Measurements from ENCODE around the gene ARSK.

Gene ARSK

DNA sequence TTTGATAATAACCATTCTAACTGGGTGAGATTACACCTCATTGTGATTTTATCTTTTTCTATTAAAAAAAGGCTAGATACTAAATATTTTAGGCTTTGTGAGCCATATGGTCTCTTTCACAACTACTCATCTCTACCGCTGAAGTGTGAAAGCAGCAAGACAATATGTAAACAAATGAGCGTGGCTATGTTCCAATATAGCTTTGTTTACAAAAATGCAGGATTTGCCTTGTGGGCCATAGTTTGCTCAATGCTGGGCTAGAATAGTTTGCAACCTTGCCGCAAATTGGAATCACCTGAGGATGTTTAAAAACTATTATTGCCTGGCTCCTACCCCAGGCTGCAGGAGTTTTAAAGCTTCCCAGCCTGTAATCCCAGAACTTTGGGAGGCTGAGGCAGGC is 54.8 kb downstream of the ARSK start:
- Mint-ChIP-seq H3K36me3 (ENCODE audit: low read depth) (peaks cover 12% of the 10 kb centered on the region), H3K27me3 (ENCODE audit: low read depth, poor library complexity) (peaks cover 8% of the 10 kb centered on the region), H3K27ac (no peak overlapping the region), H3K9me3 (peaks cover 22% of the 10 kb centered on the region), H3K4me3 (no peak overlapping the region), H3K4me1 (no peaks in the 10 kb centered on the region)
- DNase-seq: no peak
- TF ChIP-seq, protein P1, sequence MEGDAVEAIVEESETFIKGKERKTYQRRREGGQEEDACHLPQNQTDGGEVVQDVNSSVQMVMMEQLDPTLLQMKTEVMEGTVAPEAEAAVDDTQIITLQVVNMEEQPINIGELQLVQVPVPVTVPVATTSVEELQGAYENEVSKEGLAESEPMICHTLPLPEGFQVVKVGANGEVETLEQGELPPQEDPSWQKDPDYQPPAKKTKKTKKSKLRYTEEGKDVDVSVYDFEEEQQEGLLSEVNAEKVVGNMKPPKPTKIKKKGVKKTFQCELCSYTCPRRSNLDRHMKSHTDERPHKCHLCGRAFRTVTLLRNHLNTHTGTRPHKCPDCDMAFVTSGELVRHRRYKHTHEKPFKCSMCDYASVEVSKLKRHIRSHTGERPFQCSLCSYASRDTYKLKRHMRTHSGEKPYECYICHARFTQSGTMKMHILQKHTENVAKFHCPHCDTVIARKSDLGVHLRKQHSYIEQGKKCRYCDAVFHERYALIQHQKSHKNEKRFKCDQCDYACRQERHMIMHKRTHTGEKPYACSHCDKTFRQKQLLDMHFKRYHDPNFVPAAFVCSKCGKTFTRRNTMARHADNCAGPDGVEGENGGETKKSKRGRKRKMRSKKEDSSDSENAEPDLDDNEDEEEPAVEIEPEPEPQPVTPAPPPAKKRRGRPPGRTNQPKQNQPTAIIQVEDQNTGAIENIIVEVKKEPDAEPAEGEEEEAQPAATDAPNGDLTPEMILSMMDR (IDR thresholded peaks at IDR 0.05): no peak

DNA sequence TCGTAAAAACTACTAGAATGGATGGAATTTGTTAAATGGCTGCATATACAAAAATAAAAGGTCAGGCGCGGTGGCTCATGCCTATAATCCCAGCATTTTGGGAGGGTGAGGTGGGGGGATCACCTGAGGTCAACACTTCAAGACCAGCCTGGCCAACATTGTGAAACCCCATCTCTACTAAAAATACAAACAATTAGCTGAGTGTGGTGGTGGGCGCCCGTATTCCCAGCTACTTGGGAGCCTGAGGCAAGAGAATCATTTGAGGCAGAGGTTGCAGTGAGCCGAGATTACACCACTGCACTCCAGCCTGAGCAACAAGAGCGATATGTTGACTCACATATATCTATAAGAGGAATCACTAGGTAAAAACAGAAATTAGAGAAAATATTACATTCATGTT is 55.6 kb downstream of the ARSK start:
- H3K27ac Mint-ChIP-seq: no peak overlapping the region
- H3K27me3 Mint-ChIP-seq (ENCODE audit: low read depth, poor library complexity): peaks cover 8% of the 10 kb centered on the region
- peaks cover 22% of the 10 kb centered on the region for H3K9me3 Mint-ChIP-seq
- TF ChIP-seq, protein P1 (IDR thresholded peaks at IDR 0.05): no peak
- peaks cover 8% of the 10 kb centered on the region for H3K36me3 Mint-ChIP-seq (ENCODE audit: low read depth)
- DNase-seq: no peak
- no peak overlapping the region for H3K4me3 Mint-ChIP-seq
- no peaks in the 10 kb centered on the region for H3K4me1 Mint-ChIP-seq

DNA sequence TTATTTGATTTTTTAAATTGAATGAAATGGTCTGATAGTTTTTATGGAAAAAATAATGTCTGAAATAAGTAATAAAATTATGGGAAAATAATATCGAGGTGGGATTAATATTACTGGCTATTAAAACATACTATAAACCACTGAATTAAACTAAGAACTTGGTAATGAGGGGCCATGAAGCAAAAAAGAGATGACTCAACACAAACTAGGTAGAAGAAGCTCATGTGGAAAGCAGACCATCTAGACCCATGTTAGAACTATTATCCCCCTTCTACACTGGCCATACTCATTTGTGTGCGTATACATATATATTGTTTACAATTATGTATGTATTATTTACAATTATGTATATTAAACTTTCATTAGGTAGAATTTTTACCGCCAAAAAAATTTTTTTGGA is 56.5 kb downstream of the ARSK start:
- peaks cover 9% of the 10 kb centered on the region for H3K27me3 Mint-ChIP-seq (ENCODE audit: low read depth, poor library complexity)
- DNase-seq: no peak
- peaks cover 22% of the 10 kb centered on the region for H3K9me3 Mint-ChIP-seq
- no peaks in the 10 kb centered on the region for H3K4me1 Mint-ChIP-seq
- peaks cover 7% of the 10 kb centered on the region for H3K36me3 Mint-ChIP-seq (ENCODE audit: low read depth)
- no peak overlapping the region for H3K27ac Mint-ChIP-seq
- no peak overlapping the region for H3K4me3 Mint-ChIP-seq
- TF ChIP-seq, protein P1 (IDR thresholded peaks at IDR 0.05): no peak

DNA sequence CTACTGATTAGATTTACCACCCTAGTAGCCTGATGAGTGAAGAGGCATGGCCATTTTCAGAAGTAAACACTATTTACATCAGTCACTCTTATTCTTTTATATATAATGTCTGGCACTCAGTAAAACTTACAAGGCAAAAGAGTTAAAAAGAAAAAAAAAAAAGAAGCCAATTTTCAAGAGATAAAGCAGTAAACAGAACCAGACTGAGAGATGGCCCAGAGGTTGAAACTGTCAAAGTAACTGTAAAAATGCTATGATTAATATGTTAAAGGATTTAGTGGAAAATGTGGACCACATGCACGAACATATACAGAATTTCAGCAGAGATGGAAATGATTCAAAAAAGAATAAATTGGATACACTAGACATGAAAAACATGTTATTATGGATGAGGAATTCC is 58.6 kb downstream of the ARSK start:
- no peaks in the 10 kb centered on the region for H3K4me1 Mint-ChIP-seq
- DNase-seq: no peak
- peaks cover 25% of the 10 kb centered on the region for H3K9me3 Mint-ChIP-seq
- no peak overlapping the region for H3K27ac Mint-ChIP-seq
- peaks cover 7% of the 10 kb centered on the region for H3K36me3 Mint-ChIP-seq (ENCODE audit: low read depth)
- TF ChIP-seq, protein P1 (IDR thresholded peaks at IDR 0.05): no peak
- peaks cover 30% of the 10 kb centered on the region for H3K27me3 Mint-ChIP-seq (ENCODE audit: low read depth, poor library complexity)
- H3K4me3 Mint-ChIP-seq: no peak overlapping the region

DNA sequence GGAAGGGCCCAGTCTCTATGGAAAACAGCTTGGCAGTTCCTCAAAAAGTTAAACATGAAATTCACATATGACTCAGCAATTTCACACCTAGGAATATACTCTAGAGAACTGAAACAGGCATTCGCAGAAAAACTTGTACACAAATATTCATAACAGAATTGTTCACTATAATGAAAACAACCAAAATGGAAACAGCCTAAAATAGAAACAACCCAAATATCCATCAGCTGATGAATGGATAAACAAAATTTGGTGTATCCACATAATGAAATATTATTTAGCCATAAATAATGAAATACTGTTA is 60.2 kb downstream of the ARSK start:
- peaks cover 8% of the 10 kb centered on the region for H3K4me1 Mint-ChIP-seq
- DNase-seq: no peak
- H3K27me3 Mint-ChIP-seq (ENCODE audit: low read depth, poor library complexity): peaks cover 46% of the 10 kb centered on the region
- no peak overlapping the region for H3K4me3 Mint-ChIP-seq
- peaks cover 28% of the 10 kb centered on the region for H3K9me3 Mint-ChIP-seq
- H3K36me3 Mint-ChIP-seq (ENCODE audit: low read depth): peaks cover 7% of the 10 kb centered on the region
- TF ChIP-seq, protein P1 (IDR thresholded peaks at IDR 0.05): no peak
- no peak overlapping the region for H3K27ac Mint-ChIP-seq

DNA sequence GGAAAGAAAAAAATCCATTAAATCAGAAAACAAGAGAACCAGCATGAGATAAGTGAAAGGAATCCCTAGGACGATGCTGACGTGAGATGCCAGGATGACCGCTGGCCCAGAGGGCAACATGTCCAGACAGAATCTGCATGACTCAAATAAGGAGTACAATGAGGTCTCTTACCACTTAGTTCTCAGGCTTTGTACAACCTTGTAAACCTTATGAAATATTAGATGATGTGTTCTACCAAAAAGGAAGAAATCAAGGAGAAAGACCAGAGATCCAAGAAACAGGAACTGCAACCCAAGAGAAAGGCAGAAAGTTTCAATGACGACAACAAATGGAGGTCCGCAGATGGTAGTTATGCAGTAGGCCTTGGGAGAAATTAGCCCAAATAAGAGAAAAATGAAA is 62.2 kb downstream of the ARSK start:
- peaks cover 59% of the 10 kb centered on the region for H3K27me3 Mint-ChIP-seq (ENCODE audit: low read depth, poor library complexity)
- TF ChIP-seq, protein P1 (IDR thresholded peaks at IDR 0.05): no peak
- no peak for DNase-seq
- peaks cover 13% of the 10 kb centered on the region for H3K4me1 Mint-ChIP-seq
- no peak overlapping the region for H3K4me3 Mint-ChIP-seq
- peaks cover 28% of the 10 kb centered on the region for H3K9me3 Mint-ChIP-seq
- no peak overlapping the region for H3K27ac Mint-ChIP-seq
- H3K36me3 Mint-ChIP-seq (ENCODE audit: low read depth): peaks cover 7% of the 10 kb centered on the region

Measured in nephron progenitor cell (in vitro differentiated cells).